ENCODE measurements around the gene PAX6.

DNA sequence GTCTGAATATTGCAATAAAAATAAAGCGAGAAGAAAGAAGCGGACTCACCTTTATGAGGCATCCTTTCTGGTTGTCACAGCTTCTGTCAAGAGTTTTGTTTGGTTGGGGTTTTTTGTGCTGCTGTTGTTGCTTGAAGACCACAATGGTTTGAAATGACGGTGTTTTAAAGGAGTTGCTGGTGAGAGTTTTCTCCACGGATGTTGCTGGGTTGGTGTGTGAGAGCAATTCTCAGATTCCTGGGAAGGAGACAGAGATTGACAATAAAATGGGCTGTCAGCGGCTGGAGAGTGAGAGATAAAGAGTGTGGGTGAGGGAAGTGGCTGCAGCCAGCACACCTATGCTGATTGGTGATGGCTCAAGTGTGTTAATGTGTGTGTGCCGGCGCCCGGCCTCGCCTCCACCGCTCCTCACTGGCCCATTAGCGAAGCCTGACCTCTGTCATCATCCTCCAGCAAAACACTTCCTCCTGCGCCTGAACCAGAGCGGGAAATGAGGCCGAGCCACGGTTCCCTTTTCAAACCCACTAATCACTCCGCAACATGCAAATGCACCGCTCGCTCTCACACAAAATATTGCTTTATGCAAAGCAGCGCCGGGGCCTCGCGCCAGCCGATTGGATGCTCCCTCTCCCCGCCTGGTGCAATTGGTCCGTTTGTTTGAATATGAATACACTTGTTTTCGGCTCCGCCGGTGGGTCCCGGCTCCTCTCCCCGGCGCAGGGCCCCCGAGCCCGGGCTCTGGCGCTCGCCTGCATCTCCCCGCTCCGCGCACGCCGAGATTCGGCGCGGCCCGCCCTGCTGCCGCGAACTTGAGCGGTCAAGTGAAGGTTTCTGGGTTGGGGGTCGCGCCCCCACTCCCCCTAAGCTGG lies at the start of gene PAX6:
- TF ChIP-seq, protein P1, sequence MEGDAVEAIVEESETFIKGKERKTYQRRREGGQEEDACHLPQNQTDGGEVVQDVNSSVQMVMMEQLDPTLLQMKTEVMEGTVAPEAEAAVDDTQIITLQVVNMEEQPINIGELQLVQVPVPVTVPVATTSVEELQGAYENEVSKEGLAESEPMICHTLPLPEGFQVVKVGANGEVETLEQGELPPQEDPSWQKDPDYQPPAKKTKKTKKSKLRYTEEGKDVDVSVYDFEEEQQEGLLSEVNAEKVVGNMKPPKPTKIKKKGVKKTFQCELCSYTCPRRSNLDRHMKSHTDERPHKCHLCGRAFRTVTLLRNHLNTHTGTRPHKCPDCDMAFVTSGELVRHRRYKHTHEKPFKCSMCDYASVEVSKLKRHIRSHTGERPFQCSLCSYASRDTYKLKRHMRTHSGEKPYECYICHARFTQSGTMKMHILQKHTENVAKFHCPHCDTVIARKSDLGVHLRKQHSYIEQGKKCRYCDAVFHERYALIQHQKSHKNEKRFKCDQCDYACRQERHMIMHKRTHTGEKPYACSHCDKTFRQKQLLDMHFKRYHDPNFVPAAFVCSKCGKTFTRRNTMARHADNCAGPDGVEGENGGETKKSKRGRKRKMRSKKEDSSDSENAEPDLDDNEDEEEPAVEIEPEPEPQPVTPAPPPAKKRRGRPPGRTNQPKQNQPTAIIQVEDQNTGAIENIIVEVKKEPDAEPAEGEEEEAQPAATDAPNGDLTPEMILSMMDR (IDR thresholded peaks at IDR 0.05; ENCODE audit: insufficient read depth, low read length, poor library complexity, severe bottlenecking), result no peak
- no peak for TF ChIP-seq EZH2phosphoT487 (conservative IDR thresholded peaks at IDR 0.05; ENCODE audit: low read length)

Data from SU-DHL-6 (cell line).